ENCODE results near the gene TSEN2. TPM values are rescaled to one million over a fixed set of nuclear protein-coding genes. Genes with fewer than 3 reads are reported as not detected.

The TSEN2 gene
- total RNA-seq, 1 donor from 2014 or later: 8.7 TPM

DNA sequence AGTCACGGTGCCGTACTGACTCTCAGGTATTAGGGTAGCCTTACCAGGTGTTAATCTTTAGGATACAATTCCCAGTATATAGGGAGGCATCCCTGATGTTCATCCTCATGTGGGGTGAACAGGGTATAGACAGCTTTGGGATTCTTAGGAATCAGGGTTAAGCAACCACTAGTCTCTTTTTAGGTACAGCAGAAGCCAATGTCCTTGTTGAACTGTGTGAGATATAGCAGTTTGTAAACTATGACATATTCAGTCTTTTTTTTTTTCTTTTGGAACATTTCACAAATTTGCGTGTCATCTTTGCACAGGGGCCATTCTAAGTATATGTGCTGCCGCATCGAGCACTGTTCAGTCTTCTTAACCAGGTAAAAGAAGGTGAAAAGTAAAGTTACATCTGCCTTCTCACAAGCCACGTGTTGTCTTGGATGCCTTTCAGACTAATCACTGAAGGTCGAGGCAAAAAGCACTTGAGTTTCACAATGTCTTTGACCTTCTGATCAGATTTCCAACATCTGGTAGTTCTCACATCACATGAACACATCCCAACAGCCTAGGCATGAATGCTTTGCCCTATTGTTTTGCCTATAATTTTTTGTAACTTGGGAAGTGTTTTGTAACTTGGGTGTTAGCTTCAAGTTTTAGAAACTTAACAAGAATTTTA lies 17.2 kb downstream of the TSEN2 start:
- no peak overlapping the region for H3K27ac Mint-ChIP-seq (ENCODE audit: unreplicated experiment)
- DNase-seq (ENCODE audit: low spot score): no peak
- peaks cover 17% of the 10 kb centered on the region for H3K36me3 Mint-ChIP-seq (ENCODE audit: low read depth, unreplicated experiment)
- peaks cover 1% of the 10 kb centered on the region for H3K27me3 Mint-ChIP-seq (ENCODE audit: unreplicated experiment)
- no peaks in the 10 kb centered on the region for H3K4me1 Mint-ChIP-seq (ENCODE audit: unreplicated experiment)
- H3K4me3 Mint-ChIP-seq (ENCODE audit: unreplicated experiment): no peak overlapping the region
- no peaks in the 10 kb centered on the region for H3K9me3 Mint-ChIP-seq (ENCODE audit: unreplicated experiment)
- TF ChIP-seq CTCF (IDR thresholded peaks at IDR 0.05; ENCODE audit: unreplicated experiment): no peak

DNA sequence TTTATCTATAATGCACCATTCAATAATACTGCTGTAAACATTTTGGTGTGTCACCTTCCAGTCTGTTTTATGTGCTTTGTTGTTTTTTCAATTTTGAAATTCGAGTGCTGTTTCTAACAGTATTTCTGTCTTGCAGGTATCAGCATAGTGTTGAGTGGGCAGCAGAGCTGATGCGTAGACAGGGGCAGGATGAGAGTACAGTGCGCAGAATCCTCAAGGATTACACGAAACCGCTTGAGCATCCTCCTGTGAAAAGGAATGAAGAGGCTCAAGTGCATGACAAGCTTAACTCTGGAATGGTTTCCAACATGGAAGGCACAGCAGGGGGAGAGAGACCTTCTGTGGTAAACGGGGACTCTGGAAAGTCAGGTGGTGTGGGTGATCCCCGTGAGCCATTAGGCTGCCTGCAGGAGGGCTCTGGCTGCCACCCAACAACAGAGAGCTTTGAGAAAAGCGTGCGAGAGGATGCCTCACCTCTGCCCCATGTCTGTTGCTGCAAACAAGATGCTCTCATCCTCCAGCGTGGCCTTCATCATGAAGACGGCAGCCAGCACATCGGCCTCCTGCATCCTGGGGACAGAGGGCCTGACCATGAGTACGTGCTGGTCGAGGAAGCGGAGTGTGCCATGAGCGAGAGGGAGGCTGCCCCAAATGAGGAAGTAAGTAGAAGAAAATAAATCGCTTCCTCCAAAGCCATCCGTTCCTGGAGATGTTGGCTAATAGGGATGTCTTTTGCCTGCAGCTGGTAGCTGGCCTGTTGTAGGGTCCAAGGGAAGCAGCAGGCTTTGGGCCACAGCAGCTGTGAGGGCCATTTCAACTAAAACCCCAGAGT lies 19.1 kb downstream of the TSEN2 start:
- Mint-ChIP-seq H3K4me3 (ENCODE audit: unreplicated experiment) (peak overlapping the region; percentile 26), H3K27ac (ENCODE audit: unreplicated experiment) (no peak overlapping the region), H3K4me1 (ENCODE audit: unreplicated experiment) (no peaks in the 10 kb centered on the region), H3K27me3 (ENCODE audit: unreplicated experiment) (peaks cover 1% of the 10 kb centered on the region), H3K9me3 (ENCODE audit: unreplicated experiment) (no peaks in the 10 kb centered on the region), H3K36me3 (ENCODE audit: low read depth, unreplicated experiment) (peaks cover 17% of the 10 kb centered on the region)
- DNase-seq (ENCODE audit: low spot score): no peak
- TF ChIP-seq CTCF (IDR thresholded peaks at IDR 0.05; ENCODE audit: unreplicated experiment): no peak

GRCh38 chr3:12506201-12506709 lies 22.0 kb downstream of the TSEN2 start:
- Mint-ChIP-seq H3K36me3 (ENCODE audit: low read depth, unreplicated experiment) (peaks cover 7% of the 10 kb centered on the region), H3K27me3 (ENCODE audit: unreplicated experiment) (peaks cover 1% of the 10 kb centered on the region), H3K27ac (ENCODE audit: unreplicated experiment) (no peak overlapping the region), H3K9me3 (ENCODE audit: unreplicated experiment) (no peaks in the 10 kb centered on the region), H3K4me1 (ENCODE audit: unreplicated experiment) (no peaks in the 10 kb centered on the region), H3K4me3 (ENCODE audit: unreplicated experiment) (no peak overlapping the region)
- no peak for DNase-seq (ENCODE audit: low spot score)
- no peak for TF ChIP-seq CTCF (IDR thresholded peaks at IDR 0.05; ENCODE audit: unreplicated experiment)

- peaks cover 7% of the 10 kb centered on the region for H3K36me3 Mint-ChIP-seq (ENCODE audit: low read depth, unreplicated experiment)
- H3K27ac Mint-ChIP-seq (ENCODE audit: unreplicated experiment): no peak overlapping the region
- peaks cover 1% of the 10 kb centered on the region for H3K27me3 Mint-ChIP-seq (ENCODE audit: unreplicated experiment)
- TF ChIP-seq CTCF (IDR thresholded peaks at IDR 0.05; ENCODE audit: unreplicated experiment): no peak
- no peak for DNase-seq (ENCODE audit: low spot score)
- H3K9me3 Mint-ChIP-seq (ENCODE audit: unreplicated experiment): no peaks in the 10 kb centered on the region
- H3K4me1 Mint-ChIP-seq (ENCODE audit: unreplicated experiment): no peaks in the 10 kb centered on the region
- H3K4me3 Mint-ChIP-seq (ENCODE audit: unreplicated experiment): no peak overlapping the region
Observed at GRCh38 chr3:12507591-12508281, 23.5 kb downstream of the TSEN2 start.
